PC-3 (cell line): ENCODE measurements around the gene ZMIZ1.

ENCODE experiments used
- EZH2 ChIP-seq: fragments of 300-600 bp; sonication (generic); IDR thresholded peaks from one replicate; pipeline ENCODE4 v1.6.1; 2017; ENCODE audit warnings: antibody characterized with exemption, mild to moderate bottlenecking, low read length; ENCODE audit not compliant: unreplicated experiment
- EZH2phosphoT487 ChIP-seq: fragments of 300-600 bp; sonication (generic); IDR thresholded peaks from 2 replicates; pipeline ENCODE4 v1.6.1; 2018; ENCODE audit warnings: mild to moderate bottlenecking, antibody characterized with exemption, low read length, borderline replicate concordance
- TF ChIP-seq, protein P1 (sequence below): fragments of 300-600 bp; sonication (generic); conservative IDR thresholded peaks from 2 replicates; pipeline ENCODE4 v1.5.1; 2017; ENCODE audit warnings: antibody characterized with exemption, low read depth, mild to moderate bottlenecking, low read length

- TF ChIP-seq EZH2 = no peak
- TF ChIP-seq, protein P1, sequence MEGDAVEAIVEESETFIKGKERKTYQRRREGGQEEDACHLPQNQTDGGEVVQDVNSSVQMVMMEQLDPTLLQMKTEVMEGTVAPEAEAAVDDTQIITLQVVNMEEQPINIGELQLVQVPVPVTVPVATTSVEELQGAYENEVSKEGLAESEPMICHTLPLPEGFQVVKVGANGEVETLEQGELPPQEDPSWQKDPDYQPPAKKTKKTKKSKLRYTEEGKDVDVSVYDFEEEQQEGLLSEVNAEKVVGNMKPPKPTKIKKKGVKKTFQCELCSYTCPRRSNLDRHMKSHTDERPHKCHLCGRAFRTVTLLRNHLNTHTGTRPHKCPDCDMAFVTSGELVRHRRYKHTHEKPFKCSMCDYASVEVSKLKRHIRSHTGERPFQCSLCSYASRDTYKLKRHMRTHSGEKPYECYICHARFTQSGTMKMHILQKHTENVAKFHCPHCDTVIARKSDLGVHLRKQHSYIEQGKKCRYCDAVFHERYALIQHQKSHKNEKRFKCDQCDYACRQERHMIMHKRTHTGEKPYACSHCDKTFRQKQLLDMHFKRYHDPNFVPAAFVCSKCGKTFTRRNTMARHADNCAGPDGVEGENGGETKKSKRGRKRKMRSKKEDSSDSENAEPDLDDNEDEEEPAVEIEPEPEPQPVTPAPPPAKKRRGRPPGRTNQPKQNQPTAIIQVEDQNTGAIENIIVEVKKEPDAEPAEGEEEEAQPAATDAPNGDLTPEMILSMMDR = no peak
- TF ChIP-seq EZH2phosphoT487 = no peak
These were observed 260.8 kb downstream of the ZMIZ1 start for GRCh38 chr10:79329529-79329928.
